HG03575 (cell line): Measurements from ENCODE around the gene VIPR2.

Source experiments
- ATAC-seq: cut with Tn5 transposase; IDR thresholded peaks from one replicate; pipeline ENCODE4 v1.9.1; 2021; ENCODE audit not compliant: unreplicated experiment, insufficient number of reproducible peaks, low FRiP score; ENCODE audit errors: extremely low read depth

Gene VIPR2

DNA sequence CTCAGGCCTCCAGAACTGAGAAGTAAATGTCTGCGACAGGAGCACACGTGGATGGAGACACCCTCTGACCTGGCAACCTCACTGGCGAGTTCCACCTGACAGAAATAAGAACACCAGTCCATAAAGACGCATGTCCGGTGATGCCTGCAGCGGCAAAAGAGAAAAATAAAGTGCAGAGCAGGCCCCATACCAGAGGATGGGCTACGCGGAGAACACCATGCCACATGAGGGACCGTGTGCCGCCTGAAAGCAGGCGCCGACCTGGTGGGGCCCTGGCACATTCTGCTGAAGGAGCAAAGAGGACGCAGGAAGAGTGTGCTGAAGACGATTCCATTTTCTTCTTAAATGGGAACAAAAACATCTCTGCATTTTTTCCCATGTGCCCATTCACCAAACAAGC lies 105.0 kb downstream of the VIPR2 start:
- no peak for ATAC-seq

DNA sequence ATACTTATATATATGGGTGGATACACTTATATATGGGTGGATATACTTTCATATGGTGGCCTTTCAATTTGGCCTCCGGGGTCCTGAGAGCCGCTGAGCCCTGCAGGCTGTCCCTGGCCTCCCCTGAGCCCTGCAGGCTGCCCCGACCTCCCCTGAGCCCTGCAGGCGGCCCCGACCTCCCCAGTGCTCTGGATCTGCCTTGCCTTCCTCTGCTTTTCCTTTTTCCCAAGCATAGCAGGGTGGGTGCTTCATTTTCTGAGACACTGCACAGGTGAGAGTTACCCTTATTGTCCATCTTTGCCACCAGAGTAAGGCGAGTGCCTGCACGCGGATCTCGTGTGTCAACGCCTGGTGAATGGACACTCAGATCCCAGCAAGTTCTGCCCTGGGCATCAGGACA lies 106.6 kb downstream of the VIPR2 start:
- ATAC-seq: no peak

DNA sequence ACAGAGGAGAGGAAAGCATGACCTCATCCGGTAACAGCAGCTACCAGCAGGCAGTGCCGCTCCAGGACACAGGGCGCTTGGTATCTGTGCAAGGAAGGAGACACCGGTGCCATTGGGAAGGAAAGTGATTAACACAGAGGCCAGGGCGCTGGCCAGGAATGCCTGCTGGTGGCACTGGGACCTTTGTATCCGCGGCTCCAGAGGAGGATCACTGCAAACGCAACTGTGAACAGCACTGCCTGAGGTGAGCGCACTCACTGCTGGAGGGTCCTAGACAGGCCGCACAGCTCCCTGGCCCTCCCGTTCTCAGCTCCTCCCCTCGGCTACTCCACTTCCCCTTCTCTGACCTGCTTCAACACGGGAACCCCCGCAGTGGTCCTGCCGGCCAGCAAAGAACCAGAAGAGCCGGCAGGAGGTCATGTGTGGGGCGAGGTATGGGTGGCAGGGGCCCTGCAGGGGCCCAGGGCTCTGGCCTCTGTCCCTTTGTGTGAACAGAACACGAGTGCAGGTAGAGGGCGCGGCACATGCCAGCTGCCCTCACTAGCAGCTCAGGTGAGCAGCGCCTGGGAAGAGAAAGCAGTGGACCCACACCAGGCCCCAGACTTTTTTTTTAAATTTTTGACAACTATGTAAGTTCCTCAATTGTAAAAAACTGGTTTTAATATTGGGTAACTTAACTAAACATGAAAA lies 107.6 kb downstream of the VIPR2 start:
- ATAC-seq: no peak

DNA sequence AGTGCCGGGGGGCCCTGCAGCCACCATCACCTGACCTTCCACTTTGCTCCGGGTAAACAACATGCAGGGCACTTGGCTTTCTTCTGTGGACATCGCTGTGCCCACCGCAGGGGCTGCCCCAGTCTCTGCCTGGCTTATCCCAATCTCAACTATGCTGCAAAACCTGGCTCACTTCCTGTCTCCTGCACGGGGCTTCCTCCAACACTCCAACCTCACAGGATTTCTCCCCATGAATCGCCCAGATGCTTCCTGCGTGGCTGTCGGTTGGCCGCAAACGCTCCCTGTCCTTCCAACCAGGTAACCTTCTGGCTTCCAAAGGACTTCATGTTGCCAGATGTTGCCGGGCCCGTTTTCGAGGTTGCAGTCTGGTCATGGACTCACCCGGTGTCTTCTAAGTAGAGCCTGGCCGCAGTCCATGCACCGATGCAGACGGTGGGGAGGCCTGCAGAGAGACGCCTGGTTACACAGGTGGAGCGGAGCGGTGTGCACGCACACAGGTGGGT lies 109.0 kb downstream of the VIPR2 start:
- ATAC-seq: no peak

DNA sequence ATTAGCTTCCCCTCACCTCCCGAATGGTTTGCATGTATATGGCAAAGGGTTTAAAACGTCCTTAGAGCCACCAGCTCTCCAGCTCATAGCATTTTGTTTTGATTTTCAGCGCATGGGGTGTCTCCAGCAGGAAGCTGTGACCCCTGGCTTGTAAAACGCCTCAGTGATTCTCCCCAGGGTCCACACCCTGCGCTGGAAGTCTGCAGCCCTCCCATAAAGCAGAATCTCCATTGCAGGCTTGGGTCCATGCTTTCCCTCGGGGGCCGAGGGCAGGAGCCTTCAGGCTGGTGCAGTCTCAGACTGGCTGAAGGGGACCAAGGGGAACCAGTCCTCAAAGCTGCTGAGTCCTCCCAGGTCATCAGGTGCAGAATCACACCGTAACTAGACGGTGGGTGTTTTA lies 109.7 kb downstream of the VIPR2 start:
- ATAC-seq: no peak

DNA sequence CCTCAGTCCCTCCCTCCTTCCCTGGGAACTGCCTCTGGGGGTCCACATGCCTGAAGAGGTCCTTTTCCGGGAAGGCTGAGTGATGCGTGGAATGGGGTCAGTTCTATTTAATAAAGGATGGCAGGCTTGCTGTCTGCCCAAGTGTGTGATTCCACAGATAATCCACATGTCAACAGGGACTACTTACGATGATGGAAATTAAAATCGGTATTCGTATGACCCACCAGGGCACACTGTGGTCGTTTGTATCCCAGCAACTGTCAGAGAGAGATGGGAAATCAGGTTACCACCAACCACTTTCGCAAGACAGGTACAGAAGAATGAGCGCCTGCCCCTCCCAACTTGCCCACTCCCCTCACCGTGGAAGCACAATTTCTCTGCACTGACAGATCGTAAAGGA lies 110.3 kb downstream of the VIPR2 start:
- no peak for ATAC-seq

DNA sequence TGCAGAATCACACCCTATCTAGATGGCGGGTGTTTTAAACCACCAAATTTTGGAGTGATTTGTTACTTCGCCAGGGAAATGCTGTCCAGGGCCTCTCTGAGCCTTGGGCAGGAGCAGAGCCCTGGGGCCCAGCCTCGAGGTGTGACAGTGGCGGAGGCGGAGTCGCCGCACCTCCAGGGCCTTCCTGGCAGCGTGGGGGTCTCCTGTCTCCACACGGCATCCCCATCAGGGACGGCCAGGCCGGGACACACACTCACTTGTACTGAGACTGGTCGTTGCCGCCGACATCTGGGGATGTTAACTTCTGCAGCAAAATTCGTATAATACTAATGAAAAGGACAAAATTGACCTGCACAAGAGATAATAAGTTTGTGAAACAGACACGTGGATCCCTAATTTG lies 110.7 kb downstream of the VIPR2 start:
- no peak for ATAC-seq

DNA sequence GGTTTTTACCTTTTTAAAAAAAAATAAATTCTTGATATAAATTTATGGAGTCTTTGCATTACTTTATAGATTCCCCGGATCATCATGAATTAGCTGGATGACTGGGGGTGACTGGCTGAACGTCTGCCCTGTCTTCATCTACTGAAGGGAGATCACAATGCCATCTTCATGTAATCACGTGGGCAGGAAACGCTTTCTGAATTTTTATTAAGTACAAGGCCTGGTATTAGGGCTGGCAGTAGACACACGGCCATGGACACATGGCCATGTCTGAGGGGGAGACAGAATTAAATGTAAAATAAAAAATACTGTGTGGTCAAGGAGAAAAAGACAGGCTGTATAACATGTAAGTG lies 111.2 kb downstream of the VIPR2 start:
- no peak for ATAC-seq

DNA sequence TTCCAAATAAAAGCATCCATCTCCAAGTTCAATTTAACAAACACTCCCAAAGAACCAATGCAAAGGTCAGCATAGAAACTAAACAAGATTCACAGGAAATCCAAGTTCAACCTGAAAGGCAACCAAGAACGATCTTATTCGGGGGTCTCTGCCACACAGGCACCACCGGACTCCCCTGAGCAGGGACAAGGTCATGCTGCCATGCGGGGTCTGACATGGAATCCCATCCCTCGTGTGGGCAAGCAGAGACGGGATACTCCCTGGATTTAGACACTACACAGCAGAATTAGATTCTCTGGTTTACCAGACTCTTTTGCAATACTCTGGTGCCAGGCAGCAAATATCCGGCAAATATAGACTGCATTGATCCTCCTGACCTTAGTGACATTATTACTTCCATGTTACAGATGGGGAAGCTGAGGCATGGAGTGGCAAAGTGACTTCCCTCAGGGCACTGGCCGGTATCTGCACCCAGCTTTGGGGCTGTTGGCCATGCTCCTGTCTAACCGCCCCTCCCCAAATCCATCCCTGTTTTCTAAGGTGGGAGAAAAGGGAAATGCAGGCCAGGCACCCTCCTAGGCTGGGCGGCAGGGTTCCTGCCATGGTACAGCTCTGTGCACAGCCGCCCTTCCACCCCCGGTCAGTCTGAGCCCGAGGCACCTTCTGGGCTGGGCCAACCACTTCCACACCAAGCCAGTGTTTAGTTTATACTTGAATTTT lies 111.8 kb downstream of the VIPR2 start:
- no peak for ATAC-seq

DNA sequence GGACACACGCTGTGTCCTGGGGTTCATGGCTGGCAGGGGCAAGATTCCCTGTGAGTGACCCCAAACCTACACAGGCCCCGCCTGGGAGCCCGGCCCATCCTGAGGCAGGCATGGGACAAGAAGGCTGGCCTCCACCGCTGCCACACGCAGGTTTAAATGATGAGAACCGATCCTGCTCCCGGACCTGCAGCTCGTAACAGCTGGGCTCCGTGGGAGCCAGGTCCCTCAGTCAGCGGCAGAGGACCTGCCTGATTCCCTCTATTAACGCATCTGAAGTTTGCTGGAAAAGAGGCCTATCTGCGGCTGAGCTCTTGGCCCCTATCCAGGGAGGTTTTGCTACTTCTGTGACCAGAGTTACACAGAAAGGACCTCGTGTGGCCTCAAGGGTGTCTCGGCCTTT lies 112.3 kb downstream of the VIPR2 start:
- ATAC-seq: no peak

DNA sequence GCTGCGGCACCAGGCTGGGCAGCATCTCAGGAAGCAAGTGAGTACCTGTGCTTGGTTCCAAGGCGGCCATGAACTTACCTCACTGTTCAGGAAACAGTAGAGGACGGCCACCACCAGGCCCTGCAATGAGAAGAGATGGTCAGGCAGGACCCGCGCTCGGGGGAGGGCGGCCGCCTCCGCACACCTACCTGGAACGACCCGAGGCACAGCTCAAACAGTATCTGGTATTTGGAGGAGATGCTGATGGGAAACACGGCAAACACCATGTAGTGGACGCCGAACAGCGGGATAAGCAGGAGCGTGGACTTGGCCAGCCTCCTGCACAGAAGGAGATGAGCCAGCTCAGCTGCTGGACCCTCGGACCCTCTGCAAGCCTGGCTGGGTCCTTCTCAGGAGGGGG lies 112.9 kb downstream of the VIPR2 start:
- no peak for ATAC-seq

DNA sequence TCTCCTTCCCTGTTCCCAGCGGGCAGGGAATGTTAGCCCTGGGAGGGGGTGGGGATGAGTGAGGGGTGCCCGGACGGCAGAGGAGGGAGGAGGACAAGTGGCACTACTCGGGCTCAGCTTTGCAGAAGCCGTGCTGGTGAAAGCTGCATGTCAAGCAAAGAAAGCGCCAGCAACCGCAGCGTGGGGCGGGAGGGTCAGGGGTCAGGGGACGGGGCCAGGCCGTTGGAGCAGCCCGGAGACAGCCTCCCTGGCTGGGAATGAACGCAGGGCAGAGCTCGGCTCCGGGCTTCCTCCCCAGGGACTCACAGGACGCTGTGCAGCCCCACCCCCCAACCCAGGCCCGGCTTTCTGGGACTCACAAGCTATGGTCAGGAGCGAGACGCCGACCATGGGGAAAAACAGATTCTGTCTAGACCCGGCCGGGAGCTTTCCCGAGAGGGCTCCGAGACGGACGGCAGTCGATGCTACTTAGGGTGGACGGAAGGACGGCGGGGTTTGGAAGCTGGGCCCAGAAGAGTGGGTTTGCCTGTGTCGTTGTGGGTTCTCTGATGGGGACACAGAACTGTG lies 113.4 kb downstream of the VIPR2 start:
- no peak for ATAC-seq

DNA sequence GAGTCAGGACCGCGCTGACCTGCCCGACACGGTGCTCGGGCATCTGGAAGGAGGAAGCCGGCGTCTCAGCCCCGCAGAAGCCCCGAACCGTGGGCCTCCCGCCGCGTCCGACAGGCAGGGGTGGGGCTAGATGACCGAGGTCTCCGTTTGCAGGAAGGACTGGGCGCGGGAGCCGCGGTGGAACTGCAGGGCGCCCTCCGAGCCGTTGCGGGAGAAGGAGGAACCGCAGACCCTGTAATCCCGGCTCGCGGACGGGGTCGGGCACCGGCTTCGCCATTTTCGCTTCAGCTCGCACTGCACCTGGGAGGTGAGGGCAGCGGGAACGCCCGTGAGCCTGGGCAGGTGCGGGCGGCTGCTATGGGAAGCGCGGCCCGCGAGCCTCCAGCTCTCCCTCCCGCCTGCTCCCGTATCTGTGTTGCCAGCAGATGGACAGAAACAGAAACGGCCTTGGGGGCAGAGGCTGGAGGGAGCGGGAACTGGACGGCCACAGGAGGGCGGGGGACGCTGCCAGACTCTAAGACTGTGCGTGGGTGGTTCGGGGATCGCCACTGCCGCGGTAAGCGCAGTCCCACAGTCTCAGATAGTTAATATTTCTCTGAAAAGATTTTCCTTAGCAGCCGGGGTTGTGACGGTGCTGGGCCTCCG lies 114.1 kb downstream of the VIPR2 start:
- no peak for ATAC-seq

DNA sequence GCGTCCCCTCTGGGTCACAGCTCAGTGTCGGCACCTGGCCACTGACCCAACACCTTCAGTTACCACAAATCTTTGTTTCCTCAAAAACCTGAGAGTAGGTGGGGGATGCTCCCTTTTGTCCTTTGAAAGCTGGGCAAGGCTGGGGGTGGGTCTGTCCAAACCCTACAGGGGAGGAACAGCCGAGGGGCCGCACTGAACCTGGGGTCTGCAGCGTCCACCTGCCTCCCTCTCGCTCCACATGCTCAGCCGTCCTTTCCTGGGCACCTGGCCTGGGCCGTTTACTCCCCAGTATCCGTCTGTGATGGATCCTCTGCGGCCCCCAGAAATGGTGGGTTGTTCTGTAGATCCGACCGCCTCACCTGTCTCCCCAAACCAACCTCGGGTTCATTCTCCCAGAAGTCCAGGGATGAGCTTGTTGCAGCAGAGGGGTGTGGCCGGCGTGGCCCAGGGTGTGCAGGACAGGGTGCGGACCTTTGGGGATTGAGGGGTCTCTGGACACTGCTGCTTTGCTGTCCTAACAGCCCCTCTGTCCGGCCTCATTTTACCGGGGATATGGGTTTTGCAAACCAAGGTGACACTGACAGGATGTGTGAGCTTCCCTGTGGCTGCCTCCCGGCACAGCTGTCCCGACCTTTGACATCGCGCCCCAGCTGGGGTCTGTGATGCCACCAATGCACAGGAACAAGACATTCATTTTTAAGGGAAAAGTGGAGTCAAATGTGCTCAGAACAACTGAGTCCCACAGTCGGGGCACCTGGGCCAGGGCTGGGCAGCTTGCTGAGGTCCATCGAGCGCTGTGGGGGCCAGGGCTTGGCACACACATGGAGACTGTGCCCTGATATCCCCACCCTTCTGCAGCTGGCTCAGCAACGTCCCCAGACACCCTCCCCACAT lies 115.9 kb downstream of the VIPR2 start:
- ATAC-seq: no peak

DNA sequence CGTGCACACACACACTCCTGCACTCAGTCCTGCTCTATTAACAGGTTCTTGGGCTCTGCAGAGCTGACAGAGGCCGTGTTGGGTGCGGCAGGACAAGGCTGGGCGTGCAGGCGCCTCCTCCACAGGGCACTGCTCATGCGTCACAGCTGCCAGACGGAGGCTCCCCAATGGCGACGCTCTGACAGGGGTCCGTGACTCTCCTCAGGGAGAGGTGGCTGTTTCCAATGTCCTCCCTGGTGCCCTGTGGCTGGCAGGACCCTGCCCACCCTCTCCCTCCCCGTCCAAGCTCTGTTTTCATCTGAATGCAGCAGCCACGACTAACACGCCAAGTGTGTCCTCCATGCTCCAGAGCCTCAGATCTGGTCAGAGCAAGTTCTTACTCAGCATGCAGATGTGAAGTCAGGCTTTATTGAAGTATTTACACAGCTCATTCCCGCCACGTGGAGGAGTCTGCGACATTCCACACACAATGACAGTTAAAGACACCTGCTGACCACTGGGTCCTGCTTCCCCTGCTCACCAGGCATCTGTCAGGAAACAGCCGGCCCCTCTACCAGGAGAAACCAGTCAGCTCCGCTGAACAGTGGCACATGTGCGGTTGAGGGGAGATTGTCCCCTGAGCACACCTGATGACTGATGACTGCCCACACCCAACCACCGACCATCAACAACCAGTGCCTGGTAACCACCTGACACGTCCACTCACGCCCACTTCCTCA lies 116.7 kb downstream of the VIPR2 start:
- ATAC-seq: no peak

DNA sequence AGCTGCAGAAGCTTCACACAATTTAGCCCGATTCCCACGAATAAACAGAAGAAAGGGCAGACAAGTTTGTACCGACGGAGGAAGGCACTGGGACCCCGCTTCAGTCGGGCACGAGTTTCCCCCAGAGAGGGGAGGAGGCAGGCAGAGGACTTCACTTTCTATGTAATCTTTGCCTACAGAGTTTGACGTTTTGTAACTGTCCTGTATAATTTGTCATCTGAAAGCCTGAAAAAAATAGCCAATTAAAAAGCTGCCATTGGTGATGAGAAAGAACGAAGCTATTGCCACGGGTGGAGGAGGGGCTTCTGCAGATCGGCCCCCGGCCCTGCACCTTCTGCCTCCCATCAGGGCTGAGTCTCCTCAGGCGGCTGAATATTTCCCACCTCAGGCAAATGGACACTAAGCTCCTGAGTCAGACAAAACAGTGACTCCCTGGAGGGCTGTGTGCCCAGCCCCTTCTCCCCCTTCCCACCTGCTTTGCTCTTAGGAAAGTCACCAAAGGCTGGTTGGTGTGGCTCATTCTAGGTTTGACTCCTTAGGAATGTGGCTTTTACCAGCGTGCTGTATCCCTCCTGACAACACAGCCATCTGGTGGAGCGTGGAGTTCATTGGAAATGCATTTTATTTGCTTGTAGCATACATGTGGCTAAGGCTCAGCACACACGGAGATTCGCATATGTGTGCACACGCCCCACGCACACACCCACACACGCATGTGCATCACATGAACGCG lies 117.4 kb downstream of the VIPR2 start:
- no peak for ATAC-seq

DNA sequence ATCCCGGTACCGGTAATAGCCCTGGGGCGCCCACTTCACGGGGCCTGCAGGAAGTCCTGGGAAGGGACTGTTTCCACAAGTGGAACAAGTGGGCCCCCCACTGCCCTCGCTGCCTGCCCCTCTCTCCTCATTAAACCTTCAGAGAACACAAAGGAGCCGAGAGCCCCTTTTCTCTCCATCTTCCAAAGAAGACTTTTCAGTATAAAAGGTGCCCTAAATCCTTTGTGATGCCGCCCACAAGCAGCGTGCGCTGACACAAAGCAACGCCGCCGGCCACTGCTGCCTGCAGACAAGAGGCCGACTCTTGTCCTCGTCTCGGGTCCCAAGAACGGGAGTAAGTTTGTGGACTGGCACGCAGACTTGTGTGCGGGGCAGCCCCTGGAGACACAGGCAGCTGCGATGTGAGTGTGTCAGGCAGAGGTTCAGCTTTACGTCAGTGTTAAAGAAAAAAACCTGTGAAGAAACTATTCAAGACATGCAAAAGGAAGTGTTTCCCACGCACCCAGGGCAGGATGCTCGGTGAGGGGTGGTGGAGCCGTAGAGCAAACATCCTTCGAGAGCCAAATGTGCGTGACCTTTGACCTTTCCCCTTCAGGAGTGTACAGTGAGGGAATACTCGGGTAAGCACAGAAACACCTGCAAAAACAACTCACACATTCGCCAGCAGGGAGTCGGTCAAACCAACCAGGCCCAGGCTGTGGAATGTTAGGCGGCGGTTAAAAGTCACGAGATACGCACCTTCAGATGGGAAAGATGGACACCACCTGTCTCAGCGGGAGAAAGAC lies 118.2 kb downstream of the VIPR2 start:
- ATAC-seq: no peak
